ENCODE data around the gene MTCH1.

GRCh38 chr6:36980129-36980528, 5.9 kb downstream of the MTCH1 start:
- no peak for TF ChIP-seq CTCF (IDR thresholded peaks at IDR 0.05; ENCODE audit: low read length)
- TF ChIP-seq EZH2 (IDR thresholded peaks at IDR 0.05; ENCODE audit: borderline replicate concordance, low read length) = no peak

All from OCI-LY1 (cell line).